Right renal cortex interstitium (tissue), 3 donors: ENCODE results near the gene PRR19. TPM values are rescaled to one million over a fixed set of nuclear protein-coding genes. Genes with fewer than 3 reads are reported as not detected.
A peak's percentile ranks its signal among the peaks of the same experiment; 100 is the strongest.

Experiments used
- DNase-seq, 3 donors: peaks; one replicate each; pipeline ENCODE4 v3.0.0-alpha.2; 2013; ENCODE audit warnings: low read depth in 3 of 3, low spot score in 2 of 3
- polyA plus RNA-seq, 3 donors: library from polyadenylated mRNA; unstranded; fragments of 120-200 nt; gene quantifications; one replicate each; pipeline ENCODE4 v1.2.1, GENCODE V29; 2013; ENCODE audit not compliant: insufficient read length in 3 of 3

The PRR19 gene
- polyA plus RNA-seq, 3 donors = 0.86 to 1.6 (median 1.3) TPM

DNA sequence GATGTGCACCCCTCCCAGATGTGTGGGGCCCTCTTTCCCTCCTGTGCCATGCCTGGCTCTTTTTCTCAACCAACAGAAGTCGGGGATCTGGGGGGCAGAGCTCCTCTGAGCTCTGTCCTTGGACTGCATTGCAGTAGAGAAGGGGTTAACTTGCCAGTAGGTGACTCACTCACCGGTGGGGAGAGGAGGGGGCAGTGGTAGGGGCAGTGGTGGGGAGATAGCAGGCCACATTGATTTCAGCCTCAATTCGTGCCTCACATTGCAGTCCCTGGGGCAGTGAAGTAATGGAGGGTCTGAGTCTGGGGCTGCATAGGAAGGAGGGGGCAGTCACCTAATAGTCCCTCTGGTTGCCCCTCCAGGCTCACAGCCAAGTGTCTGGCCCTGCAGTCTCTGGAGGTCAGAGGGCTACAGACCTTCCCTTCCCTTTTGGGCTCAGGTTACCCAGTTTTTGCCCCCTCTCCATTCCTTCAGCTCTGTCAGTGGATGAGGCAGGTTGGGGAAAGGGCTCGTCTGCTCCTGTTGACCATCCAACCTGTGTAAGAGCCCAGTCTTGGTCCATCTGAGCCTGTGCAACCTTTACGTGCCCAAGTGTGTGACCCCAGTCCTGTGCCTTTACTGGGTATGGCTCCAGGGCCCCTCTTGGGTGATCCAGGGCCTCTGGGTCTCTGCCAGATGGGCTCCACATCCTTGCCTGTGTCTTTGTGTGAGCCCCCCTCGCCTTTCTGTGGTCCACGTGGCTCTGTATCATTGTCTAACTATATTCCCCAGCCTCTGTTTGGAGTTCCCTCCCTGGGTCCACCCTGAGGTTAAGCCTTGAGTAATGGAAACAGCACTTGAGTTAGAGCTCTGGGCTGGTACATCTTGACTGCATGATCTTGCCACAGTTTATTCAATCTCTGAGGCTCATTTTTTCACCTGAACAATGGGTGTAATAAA is 19.8 kb upstream of the PRR19 start:
- DNase-seq = no peak

DNA sequence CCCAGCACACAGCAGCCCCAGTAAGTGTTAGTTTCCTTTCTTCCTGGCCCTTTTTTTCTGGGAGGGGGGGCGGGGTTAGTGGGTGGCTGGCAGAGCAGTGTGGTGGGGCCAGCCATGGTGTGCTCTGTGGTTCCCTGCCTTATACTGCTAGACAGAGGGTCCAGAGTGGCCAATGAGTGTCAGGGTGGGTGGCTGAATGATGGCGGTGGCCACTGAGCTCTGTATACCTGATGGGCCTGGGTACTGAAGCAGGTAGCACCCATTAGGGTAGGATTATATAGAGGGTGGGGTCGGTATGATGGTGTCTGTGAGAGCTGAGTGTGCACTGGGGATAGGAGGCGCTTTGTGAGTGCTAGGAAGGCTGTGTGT is 19.1 kb upstream of the PRR19 start:
- no peak for DNase-seq

DNA sequence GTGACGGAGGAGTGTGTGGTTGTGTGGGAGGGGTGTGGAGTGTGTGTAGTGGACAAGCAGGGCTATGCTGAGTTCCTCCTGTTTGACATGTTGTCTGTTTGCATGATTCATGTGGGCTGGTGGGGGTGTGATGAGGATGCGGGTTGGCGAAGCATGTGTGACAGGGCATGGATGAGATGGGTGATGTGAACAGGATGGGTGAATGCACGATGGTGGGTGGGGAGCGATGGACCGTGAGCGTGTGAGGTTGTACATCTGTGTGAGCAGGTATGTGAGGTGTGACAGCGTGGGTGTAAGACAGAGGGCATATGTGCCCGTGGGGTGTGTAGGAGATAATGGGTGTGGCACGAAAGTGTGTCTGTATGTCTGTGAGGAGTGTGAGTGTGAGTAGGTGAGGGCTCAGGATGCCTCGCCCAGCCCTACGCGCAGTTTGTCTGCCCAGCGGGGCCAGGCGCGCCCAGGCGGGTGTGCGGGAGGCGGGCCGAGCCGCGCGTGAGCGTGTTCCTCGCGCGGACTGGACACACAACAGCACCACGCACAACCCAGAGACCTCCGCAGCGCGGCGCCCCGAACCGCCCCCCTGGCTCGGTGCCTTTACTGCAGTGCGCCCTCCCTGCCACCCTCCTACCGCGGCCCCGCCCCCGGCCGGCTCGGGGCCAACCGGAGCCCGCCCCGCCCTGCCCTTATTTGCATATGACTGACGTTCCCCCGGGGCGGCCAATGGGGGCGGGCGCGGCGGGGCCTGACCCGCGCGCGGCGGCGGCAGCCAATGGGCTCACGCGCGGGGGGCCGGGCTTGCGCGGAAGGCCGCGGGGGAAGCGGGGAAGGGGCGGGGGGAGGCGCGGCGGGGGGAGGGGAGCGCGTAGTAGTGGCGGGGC is 18.5 kb upstream of the PRR19 start:
- peak in 2 of 3 donors; percentile 83 to 87 for DNase-seq

DNA sequence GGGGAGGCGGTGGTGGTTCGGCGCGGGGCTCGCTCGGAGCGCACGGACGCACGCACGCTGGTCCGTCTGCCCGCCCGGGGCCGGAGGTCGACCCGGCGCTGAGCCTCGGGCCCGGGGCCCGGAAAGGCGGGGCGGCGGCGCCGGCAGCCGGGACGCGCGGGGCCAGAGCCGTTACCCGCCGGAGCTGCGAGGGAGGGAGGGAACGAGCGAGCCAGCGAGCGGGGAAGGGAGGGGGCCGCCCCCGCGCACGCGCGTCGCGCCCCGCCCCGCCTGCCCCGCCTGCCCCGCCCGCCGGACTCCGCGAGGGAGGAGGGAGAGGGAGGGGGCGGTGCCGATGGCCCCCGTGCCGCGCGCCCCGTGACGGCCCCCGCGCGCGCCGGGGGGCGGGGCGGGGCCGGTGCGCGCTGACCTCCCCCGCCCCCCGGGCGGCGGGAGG is 17.8 kb upstream of the PRR19 start:
- DNase-seq = no peak

DNA sequence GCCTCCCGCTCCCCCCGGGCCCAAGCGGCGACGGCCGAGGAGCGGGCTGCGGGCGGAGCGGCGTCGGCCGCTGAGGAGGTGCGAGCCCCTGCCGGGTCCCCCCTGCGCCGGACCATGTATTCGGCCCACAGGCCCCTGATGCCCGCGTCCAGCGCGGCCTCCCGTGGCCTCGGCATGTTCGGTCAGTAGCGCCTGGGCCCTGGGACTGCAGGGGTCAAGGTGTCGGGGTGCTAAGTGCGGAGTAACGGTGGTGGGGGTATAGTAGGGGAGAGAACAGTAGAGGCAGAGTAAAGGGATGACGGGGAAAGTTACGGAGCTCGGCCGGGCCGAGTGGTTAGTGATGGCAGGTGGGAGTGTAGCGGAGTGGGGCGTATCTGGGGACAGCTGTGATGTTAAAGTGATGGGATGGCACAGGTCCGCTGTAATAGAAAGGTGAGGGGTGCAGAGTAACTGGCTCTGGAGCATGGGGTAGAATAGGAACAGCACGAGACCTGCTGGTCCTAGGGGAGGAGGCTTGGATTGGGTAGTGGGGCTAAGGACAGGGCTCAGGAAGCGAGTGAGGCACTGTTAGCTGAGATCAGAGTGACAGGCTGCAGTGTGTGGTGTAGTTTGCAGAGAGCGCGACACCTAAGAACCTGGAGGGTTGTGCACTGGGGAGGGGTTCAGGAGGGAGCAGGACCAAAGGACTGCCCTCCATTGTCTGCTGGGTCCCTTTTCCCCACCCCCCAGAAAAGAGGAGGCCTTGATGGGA is 17.2 kb upstream of the PRR19 start:
- DNase-seq = no peak

DNA sequence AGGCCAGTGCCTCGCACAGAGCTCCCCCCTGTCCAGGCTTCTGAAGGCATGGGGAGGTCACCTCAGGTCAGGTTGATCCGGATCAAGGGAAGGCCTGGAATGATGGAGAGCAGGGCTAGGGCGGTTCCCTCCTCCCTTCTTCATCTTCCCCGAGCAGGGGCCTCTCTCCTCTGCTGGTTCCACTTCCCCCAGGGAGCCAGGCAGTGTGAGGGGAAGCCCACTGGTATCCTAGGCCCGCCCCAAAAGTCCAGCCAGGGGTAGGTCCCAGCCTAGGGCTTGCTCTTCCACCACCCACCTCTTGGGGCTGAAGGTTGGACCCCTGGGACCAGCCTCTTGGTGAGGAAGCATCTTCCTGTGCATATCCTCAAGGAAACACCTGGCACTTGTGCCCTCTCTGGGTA is 16.4 kb upstream of the PRR19 start:
- DNase-seq = no peak

DNA sequence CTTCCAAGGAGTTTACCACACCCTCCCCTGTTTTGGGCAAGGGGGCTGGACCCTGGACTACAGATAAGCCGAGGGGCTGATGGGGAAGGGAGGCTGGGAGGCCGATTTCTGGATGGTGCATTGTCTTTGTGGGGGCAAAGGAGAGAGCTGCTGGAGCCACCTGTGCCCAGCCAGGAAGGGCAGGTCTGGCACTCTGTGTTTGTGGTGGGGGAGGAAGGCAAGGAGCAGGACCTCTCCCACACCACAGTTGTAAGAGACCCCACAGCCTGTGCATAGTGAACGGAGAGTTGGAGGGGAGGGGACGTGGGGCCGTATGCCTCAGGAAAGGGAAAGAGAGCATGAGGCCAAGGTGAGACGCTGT is 16.0 kb upstream of the PRR19 start:
- no peak for DNase-seq

DNA sequence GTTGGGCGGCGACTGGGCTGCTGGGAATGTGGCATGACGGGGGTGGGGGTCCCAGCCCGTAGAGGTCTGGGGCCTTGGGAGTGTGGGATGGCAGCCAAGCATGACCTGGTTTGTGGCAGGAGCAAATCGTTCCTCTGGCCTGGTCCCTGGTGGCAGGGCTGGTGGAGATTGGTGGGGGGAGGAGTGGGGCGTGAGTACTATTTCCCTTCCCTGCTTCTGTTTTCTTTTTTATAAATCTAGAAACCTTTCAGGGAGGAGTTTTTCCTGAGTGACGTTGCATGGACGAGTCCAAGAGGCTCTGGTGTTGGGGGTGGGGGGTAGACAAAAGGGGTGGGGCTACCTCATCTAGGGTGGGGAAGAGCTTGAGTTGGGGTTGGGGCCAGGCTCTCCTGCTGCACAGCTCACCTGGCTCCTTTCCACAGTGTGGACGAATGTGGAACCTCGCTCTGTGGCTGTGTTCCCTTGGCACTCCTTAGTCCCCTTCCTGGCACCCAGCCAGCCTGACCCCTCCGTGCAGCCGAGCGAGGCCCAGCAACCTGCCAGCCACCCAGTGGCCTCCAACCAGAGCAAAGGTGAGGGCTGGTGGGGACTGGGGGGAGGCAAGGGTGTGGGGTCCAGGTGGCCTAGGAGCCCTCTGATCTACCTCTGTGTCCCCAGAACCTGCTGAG is 15.4 kb upstream of the PRR19 start:
- DNase-seq = no peak

DNA sequence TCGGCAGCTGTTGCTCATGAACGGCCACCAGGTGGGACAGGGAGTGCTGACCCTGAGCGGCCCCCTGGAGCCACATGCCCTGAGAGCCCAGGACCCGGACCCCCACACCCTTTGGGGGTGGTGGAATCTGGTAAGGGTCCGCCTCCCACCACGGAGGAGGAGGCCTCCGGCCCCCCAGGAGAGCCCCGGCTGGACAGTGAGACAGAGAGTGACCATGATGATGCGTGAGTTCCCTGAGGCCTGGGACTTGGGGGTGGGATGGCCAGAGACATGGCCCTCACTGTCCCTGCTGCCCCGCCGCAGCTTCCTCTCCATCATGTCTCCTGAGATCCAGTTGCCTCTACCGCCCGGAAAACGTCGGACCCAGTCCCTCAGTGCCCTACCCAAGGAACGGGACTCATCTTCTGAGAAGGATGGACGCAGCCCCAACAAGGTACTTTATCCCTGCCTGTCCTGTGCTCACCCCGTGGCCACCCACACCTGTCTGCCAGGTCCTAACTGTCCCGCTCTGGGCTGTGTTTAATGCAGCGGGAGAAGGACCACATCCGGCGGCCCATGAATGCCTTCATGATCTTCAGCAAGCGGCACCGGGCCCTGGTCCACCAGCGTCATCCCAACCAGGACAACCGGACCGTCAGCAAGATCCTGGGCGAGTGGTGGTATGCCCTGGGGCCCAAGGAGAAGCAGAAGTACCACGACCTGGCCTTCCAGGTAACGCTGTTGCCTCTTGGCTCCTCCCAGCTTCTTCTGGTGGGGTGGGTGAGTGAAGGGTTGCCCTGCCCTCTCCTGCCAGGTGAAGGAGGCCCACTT is 14.7 kb upstream of the PRR19 start:
- DNase-seq = no peak

DNA sequence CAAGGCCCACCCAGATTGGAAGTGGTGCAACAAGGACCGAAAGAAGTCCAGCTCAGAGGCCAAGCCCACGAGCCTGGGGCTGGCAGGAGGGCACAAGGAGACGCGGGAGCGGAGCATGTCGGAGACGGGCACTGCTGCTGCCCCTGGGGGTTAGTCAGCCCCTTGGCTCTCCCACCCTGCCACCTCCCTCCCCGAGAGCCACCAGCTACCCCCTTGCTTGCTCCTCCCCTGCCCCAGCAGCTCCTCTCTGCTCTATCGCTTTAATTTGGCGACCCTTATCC is 14.2 kb upstream of the PRR19 start:
- DNase-seq = no peak

DNA sequence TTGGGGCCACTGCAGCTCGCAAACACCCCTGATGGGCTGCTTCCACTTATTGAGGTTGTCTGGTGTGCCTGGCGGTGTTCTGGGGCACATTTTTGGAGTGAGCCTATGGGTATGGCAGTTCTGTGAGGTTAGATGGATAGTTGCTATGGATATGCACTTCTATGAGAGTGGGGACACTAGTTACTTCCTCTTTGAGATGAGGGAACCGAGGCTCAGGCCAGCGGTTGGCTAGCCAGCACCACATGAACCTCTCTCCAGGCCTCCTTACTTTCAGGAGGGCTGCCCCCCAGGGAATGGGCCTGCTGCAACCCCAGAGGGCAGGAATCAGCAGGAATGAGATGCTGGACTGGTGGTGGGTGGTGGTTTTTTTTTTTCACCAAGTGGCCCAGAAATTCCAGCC is 13.5 kb upstream of the PRR19 start:
- no peak for DNase-seq

DNA sequence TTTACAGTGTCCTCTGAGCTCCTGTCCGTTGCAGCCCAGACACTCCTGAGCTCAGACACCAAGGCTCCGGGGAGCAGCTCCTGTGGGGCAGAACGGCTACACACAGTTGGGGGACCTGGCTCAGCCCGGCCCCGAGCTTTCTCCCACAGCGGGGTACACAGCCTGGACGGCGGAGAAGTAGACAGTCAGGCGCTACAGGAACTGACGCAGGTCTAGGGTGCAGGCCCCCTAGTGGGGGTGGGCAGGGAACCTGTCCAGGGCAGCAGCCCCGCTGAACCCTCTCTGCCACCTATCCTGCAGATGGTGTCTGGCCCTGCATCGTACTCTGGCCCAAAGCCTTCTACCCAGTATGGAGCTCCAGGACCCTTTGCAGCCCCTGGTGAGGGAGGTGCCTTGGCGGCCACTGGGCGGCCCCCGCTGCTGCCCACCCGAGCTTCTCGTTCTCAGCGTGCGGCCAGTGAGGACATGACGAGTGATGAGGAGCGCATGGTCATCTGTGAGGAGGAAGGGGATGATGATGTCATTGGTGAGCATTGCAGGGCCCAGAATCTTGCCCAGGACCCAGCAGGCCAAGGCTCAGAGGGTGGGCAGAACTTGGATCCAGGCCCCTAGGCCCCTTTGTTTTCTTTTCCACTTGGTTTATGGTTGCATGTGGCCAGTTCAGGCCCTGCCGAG is 12.9 kb upstream of the PRR19 start:
- no peak for DNase-seq

DNA sequence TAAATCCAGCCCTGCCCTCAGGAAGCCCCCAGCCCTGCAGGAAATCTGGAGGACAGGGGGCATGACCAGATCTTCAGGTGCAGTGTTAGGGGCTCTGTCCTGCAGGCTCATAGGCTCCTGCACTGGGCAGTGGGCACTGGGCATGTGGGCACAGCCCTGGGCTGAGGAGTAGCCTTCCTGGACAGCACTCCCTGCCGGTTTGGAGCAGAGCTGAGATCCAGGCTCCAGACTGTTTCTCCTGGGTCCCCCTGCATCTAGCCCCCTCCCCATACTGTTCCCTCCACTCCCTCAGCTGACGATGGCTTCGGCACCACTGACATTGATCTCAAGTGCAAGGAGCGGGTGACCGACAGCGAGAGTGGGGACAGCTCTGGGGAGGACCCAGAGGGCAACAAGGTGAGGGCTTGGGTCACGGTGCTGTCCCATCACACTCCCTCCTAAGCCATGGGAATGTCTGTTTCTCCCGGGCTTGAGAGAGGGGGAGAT is 12.3 kb upstream of the PRR19 start:
- no peak for DNase-seq

DNA sequence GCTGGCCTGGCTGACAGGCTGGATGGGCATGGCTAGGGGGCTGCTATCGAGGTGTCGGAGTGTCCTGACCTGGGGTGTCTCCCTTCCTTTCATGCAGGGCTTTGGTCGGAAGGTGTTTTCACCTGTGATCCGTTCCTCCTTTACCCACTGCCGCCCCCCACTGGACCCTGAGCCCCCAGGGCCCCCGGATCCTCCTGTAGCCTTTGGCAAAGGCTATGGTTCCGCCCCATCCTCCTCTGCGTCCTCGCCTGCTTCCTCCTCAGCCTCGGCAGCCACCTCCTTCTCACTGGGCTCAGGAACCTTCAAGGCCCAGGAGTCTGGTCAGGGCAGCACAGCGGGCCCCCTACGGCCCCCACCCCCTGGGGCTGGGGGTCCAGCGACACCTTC is 11.8 kb upstream of the PRR19 start:
- no peak for DNase-seq

DNA sequence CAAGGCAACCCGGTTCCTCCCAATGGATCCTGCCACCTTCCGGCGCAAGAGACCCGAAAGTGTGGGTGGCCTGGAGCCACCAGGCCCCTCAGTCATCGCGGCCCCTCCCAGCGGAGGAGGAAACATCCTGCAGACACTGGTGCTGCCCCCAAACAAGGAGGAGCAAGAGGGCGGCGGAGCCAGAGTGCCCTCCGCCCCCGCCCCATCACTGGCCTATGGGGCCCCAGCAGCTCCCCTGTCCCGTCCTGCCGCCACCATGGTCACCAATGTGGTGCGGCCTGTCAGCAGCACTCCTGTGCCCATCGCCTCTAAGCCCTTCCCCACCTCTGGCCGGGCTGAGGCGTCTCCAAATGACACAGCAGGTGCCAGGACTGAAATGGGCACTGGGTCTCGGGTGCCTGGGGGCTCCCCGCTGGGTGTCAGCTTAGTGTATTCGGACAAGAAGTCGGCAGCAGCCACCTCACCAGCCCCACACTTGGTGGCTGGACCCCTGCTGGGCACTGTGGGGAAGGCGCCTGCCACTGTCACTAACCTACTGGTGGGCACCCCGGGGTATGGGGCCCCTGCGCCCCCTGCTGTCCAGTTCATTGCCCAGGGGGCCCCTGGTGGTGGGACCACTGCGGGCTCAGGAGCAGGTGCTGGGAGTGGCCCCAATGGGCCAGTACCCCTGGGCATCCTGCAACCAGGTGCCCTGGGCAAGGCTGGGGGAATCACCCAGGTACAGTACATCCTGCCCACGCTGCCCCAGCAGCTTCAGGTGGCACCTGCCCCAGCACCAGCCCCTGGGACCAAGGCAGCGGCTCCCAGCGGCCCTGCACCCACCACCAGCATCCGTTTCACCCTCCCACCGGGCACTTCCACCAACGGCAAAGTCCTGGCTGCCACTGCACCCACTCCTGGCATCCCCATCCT is 11.2 kb upstream of the PRR19 start:
- DNase-seq = no peak

DNA sequence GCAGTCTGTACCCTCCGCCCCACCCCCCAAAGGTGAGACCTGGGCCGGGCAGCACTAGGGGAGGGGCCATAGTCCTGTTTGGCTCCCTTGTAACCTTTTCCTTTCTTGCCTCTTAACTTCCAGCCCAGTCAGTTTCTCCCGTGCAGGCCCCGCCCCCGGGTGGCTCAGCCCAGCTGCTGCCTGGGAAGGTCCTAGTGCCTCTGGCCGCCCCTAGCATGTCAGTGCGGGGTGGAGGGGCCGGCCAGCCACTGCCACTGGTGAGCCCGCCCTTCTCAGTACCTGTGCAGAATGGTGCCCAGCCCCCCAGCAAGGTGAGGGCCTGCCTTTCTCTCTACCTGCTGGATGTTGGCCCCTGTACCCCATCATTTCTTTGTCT is 10.5 kb upstream of the PRR19 start:
- DNase-seq = no peak

DNA sequence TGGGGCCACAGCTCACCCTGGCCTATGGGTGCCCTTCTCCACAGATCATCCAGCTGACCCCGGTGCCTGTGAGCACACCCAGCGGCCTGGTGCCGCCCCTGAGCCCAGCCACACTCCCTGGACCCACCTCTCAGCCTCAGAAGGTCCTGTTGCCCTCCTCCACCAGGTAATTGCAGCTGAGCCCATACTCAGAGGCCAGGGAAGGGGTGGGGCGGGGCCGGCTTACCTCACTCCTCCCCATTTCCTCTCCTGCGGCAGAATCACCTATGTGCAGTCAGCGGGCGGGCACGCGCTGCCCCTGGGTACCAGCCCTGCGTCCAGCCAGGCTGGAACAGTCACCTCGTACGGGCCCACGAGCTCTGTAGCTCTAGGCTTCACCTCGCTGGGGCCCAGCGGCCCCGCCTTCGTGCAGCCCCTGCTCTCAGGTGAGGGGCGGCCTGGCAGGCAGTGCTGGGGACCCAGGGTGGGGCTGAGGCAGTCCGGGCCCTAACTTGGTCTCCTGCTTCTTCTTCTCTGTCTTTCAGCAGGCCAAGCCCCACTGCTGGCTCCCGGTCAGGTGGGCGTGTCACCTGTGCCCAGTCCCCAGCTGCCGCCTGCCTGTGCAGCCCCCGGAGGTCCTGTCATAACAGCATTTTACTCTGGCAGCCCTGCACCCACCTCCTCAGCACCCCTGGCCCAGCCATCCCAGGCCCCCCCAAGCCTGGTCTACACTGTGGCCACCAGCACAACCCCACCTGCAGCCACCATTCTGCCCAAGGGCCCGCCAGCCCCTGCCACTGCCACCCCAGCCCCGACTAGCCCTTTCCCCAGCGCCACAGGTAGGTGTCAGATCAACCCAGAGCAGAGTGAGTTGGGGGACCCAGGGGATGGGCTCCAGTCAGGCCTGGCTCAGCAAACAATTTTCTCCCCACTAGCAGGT is 9.6 kb upstream of the PRR19 start:
- DNase-seq = no peak
